T-cell (primary cell): Measurements from ENCODE around the gene CAMK2D. TPM values are rescaled to one million over a fixed set of nuclear protein-coding genes. Genes with fewer than 3 reads are reported as not detected.

ENCODE experiments used
- ATAC-seq, 4 experiments: fragments of 200-7000 bp in 3 of 4; fragments of 150-1000 bp in 1 of 4; cut with Tn5 transposase; replicated peaks in 1 of 4; 1 replicate in 3 of 4; 2 replicates in 1 of 4; pipeline ENCODE4 v1.10.0; 2021; ENCODE audit warnings: moderate library complexity in 3 of 4, mild to moderate bottlenecking in 2 of 4, moderate number of reproducible peaks in 1 of 4
- CTCF ChIA-PET, 2 donors: fragments of 300-600 bp; sonication (Branson Sonifier 250); formaldehyde crosslinking; loops; one replicate each; lab custom pipeline; 2022; ENCODE audit warnings: antibody characterized with exemption in 2 of 2; lab: Charles Lee
- POLR2A ChIA-PET, 2 donors: fragments of 300-600 bp; sonication (Branson Sonifier 250); formaldehyde crosslinking; loops; one replicate each; lab custom pipeline; 2022; ENCODE audit warnings: antibody characterized with exemption in 2 of 2; lab: Charles Lee
- DNase-seq, 35 experiments: peaks; one replicate each; pipeline versions ENCODE4 v3.0.0 to v3.0.0-alpha.2; 2013 to 2023
- H3K27ac ChIP-seq: one replicate; pipeline ENCODE4 v1.5.1; 2013; ENCODE audit warnings: low read length
- H3K27me3 ChIP-seq, 2 experiments: replicated peaks in 1 of 2; 1 replicate in 1 of 2; 2 replicates in 1 of 2; pipeline versions ENCODE4 v1.6.1 to v1.7.0; 2013; ENCODE audit warnings: low read length in 1 of 2, mixed read lengths in 1 of 2; ENCODE audit not compliant: control insufficient read depth in 2 of 2, insufficient read depth in 2 of 2; ENCODE audit errors: extremely low read depth in 1 of 2
- H3K36me3 ChIP-seq, 2 donors: 1 replicate in 1 of 2; 2 replicates in 1 of 2; pipeline versions ENCODE4 v1.6.1 to v1.7.0; 2013; ENCODE audit warnings: low read length in 1 of 2; ENCODE audit not compliant: control insufficient read depth in 2 of 2, insufficient read depth in 1 of 2; ENCODE audit errors: extremely low read depth in 1 of 2
- H3K4me1 ChIP-seq, 2 experiments: 1 replicate in 1 of 2; 2 replicates in 1 of 2; pipeline versions ENCODE4 v1.6.1 to v1.7.0; 2013; ENCODE audit warnings: low read length in 2 of 2, mixed read lengths in 1 of 2; ENCODE audit not compliant: insufficient read depth in 2 of 2, control insufficient read depth in 1 of 2; ENCODE audit errors: extremely low read depth in 1 of 2
- H3K4me3 ChIP-seq, 2 donors: 1 replicate in 1 of 2; 2 replicates in 1 of 2; pipeline versions ENCODE4 v1.5.1 to v1.7.0; 2013; ENCODE audit warnings: mild to moderate bottlenecking in 2 of 2, low read length in 1 of 2, moderate library complexity in 1 of 2; ENCODE audit not compliant: control insufficient read depth in 1 of 2; ENCODE audit errors: extremely low read depth in 1 of 2
- H3K9me3 ChIP-seq: 2 replicates; pipeline ENCODE4 v1.7.0; 2013
- H3K27ac Mint-ChIP-seq, 2 donors: one replicate each; pipeline ENCODE4 v1.8.0; 2020 to 2021; ENCODE audit warnings: mild to moderate bottlenecking in 2 of 2, mixed read lengths in 2 of 2
- H3K27me3 Mint-ChIP-seq, 2 donors: one replicate each; pipeline ENCODE4 v1.8.0; 2021 to 2022; ENCODE audit warnings: mixed read lengths in 2 of 2
- H3K36me3 Mint-ChIP-seq: one replicate; pipeline ENCODE4 v1.8.0; 2021; ENCODE audit warnings: mixed read lengths
- H3K4me1 Mint-ChIP-seq, 3 donors: one replicate each; pipeline ENCODE4 v1.8.0; 2020 to 2022; ENCODE audit warnings: mixed read lengths in 3 of 3, mild to moderate bottlenecking in 1 of 3
- H3K4me3 Mint-ChIP-seq, 3 donors: one replicate each; pipeline ENCODE4 v1.8.0; 2020 to 2022; ENCODE audit warnings: mild to moderate bottlenecking in 3 of 3, mixed read lengths in 3 of 3, moderate library complexity in 3 of 3
- H3K9me3 Mint-ChIP-seq, 3 donors: one replicate each; pipeline ENCODE4 v1.8.0; 2020 to 2022; ENCODE audit warnings: mixed read lengths in 3 of 3
- WGBS: methylation state at CpG from one replicate; pipeline ENCODE4 v1.1.5; 2013; ENCODE audit warnings: missing lambda C conversion rate; ENCODE audit not compliant: insufficient coverage; 5-methylcytosine and 5-hydroxymethylcytosine counted together
- total RNA-seq, 35 experiments: library from RNA in 6 of 35; stranded (reverse) in 6 of 35; fragments of 120-200 nt in 1 of 35; gene quantifications; one replicate each; pipeline versions ENCODE4 v1.2.1 to v1.2.4 and lab custom pipeline; 2013 to 2026

CAMK2D gene
- total RNA-seq, 5 donors from 2014 or later (not counting 1 experiment from before 2014, with no cell fraction given): 30.9 to 36.2 (median 35.4) TPM

DNA sequence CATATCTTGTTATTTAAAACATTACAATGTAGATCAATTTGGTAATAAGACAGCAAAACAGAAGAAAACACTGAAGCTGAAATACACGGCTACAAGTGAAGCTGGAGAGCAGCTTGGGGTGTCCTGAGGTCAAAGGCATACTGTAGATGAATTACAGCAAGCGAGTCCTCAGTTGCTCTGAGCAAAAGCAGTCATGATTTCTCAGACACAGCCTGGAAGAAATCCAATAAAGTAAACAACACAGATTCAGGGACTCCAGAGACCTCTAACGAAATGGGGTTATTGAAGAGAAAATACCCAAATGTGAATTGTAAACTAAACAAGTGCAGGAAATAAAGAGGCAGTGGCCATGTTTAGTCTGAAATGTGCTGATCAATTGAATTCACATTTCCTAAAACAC lies 324.4 kb downstream of the CAMK2D start:
- no peaks in the 10 kb centered on the region for H3K9me3 ChIP-seq
- Mint-ChIP-seq H3K36me3 (no peaks in the 10 kb centered on the region), H3K27me3 (peaks cover 5 to 7% of the 10 kb centered on the region in 2 donors), H3K4me3 (no peak overlapping the region), H3K27ac (no peak overlapping the region), H3K9me3 (no peaks in the 10 kb centered on the region), H3K4me1 (peaks cover 10 to 11% (median 11%) of the 10 kb centered on the region in 3 donors)
- no peak for ATAC-seq
- DNase-seq: no peak
- no peaks in the 10 kb centered on the region for H3K36me3 ChIP-seq
- no peaks in the 10 kb centered on the region for H3K27me3 ChIP-seq
- POLR2A ChIA-PET: no interaction called here
- CTCF ChIA-PET: interaction anchor here (0.5 to 0.7 kb wide), 2 partner anchors 345 to 482 kb away, joined by 3 read pairs; no protein-coding TSS in a partner anchor
- no CpG with 5 or more reads among the region's 3 CpGs for WGBS
- H3K4me3 ChIP-seq: no peak overlapping the region
- no peak overlapping the region for H3K27ac ChIP-seq
- no peaks in the 10 kb centered on the region for H3K4me1 ChIP-seq

- no peak for DNase-seq
- Mint-ChIP-seq H3K4me3 (no peak overlapping the region), H3K36me3 (no peaks in the 10 kb centered on the region), H3K9me3 (no peaks in the 10 kb centered on the region), H3K27ac (no peak overlapping the region), H3K4me1 (peaks cover 10 to 11% (median 11%) of the 10 kb centered on the region in 3 donors), H3K27me3 (peaks cover 4 to 9% of the 10 kb centered on the region in 2 donors)
- H3K4me1 ChIP-seq: no peaks in the 10 kb centered on the region
- no peaks in the 10 kb centered on the region for H3K9me3 ChIP-seq
- no peak overlapping the region for H3K27ac ChIP-seq
- POLR2A ChIA-PET: interaction anchor here in 1 of 2 donors (0.6 kb wide), 1 partner anchor 680 kb away, joined by 3 read pairs; no protein-coding TSS in a partner anchor
- 8% methylated on average over 2 of the region's 3 CpGs for WGBS
- H3K27me3 ChIP-seq: no peaks in the 10 kb centered on the region
- H3K36me3 ChIP-seq: no peaks in the 10 kb centered on the region
- CTCF ChIA-PET: no interaction called here
- no peak overlapping the region for H3K4me3 ChIP-seq
- ATAC-seq: no peak
These were observed 325.2 kb downstream of the CAMK2D start for GRCh38 chr4:113436360-113436759.

GRCh38 chr4:113435893-113436292 lies 325.6 kb downstream of the CAMK2D start:
- Histone ChIP-seq H3K9me3 (no peaks in the 10 kb centered on the region), H3K36me3 (no peaks in the 10 kb centered on the region), H3K4me1 (no peaks in the 10 kb centered on the region), H3K4me3 (no peak overlapping the region), H3K27me3 (peaks cover 0 to under 1% of the 10 kb centered on the region in 2 experiments), H3K27ac (no peak overlapping the region)
- ChIA-PET CTCF (no interaction called here), POLR2A (interaction anchor here in 1 of 2 donors (0.6 kb wide), 1 partner anchor 681 kb away, joined by 3 read pairs; no protein-coding TSS in a partner anchor)
- H3K27ac Mint-ChIP-seq: no peak overlapping the region
- ATAC-seq: no peak
- H3K9me3 Mint-ChIP-seq: no peaks in the 10 kb centered on the region
- no peak overlapping the region for H3K4me3 Mint-ChIP-seq
- peaks cover 4 to 9% of the 10 kb centered on the region in 2 donors for H3K27me3 Mint-ChIP-seq
- H3K4me1 Mint-ChIP-seq: peaks cover 10 to 11% (median 11%) of the 10 kb centered on the region in 3 donors
- no CpG with 5 or more reads among the region's 7 CpGs for WGBS
- peak in 1 of 35 experiments; percentile 2 for DNase-seq
- no peaks in the 10 kb centered on the region for H3K36me3 Mint-ChIP-seq

DNA sequence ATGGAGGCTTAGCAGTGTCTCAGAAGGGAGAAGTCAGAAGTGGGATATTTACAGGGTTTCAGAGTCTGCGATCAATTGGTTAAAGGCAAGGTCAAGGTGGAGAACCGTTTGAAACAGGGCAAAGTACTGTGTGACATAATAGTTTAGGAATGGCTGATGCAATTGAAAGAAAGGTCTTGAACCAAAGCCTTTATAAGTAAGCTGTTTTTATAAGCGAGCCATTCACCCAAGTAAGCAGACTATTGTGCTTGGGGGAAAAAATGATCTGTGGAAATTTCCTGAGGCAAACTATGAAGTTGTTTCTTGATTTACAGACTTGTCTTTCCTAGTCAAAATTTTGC lies 327.3 kb downstream of the CAMK2D start:
- 77% methylated on average over 2 of the region's 3 CpGs for WGBS
- H3K4me1 ChIP-seq: no peaks in the 10 kb centered on the region

DNA sequence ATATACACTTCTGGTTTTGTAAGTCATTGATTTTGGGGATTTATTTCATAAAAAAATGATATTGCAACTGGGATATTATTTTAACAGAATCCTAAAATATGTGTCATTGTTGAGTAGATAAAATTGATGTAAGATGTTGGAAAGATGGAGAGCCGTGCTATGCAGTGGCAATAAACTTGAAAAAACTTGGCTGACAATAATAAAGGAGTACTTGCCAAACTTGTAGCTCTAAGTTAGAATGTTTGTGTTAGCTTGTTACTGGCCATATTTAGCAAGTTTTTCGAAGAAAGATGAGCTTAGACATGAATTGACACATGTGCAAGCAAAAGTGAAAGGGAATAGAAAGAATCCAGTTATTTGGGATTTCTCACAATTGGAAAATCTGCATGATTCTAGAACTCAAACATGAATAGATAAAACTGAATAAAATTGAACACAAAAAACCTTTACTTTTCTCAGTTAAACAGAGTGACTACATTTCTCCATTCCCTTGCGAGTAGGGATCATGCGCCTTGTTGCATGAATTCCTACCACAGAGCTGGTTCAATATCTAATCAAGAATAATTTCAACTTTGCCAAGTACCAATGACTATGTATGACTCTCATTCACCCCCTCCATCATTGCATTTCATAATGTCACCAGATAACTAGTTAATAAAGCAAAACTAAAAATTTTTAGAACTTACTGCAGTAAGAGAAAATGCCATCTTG lies 327.8 kb downstream of the CAMK2D start:
- ChIA-PET CTCF (interaction anchor here in 1 of 2 donors (0.5 to 0.7 kb wide), 2 partner anchors 9 to 581 kb away, joined by 3 read pairs; no protein-coding TSS in a partner anchor), POLR2A (interaction anchor here in 1 of 2 donors (0.6 kb wide), 1 partner anchor 9 kb away, joined by 3 read pairs; no protein-coding TSS in a partner anchor)
- Mint-ChIP-seq H3K36me3 (no peaks in the 10 kb centered on the region), H3K4me3 (no peak overlapping the region), H3K27ac (no peak overlapping the region), H3K27me3 (peaks cover 9 to 16% of the 10 kb centered on the region in 2 donors), H3K4me1 (peaks cover 10 to 11% (median 11%) of the 10 kb centered on the region in 3 donors), H3K9me3 (no peaks in the 10 kb centered on the region)
- H3K27ac ChIP-seq: no peak overlapping the region
- DNase-seq (no peak), ATAC-seq (no peak)
- H3K4me1 ChIP-seq: no peaks in the 10 kb centered on the region
- H3K4me3 ChIP-seq: no peak overlapping the region
- no peaks in the 10 kb centered on the region for H3K36me3 ChIP-seq
- peaks cover 0 to 3% of the 10 kb centered on the region in 2 experiments for H3K27me3 ChIP-seq
- no peaks in the 10 kb centered on the region for H3K9me3 ChIP-seq
- WGBS: 94% methylated on average over 3 of the region's 4 CpGs

More for the DNA sequence above, 327.3 kb downstream of the CAMK2D start:
- ChIA-PET POLR2A (no interaction called here), CTCF (interaction anchor here in 1 of 2 donors (0.5 kb wide), 1 partner anchor 8 kb away, joined by 3 read pairs; no protein-coding TSS in a partner anchor)
- Histone ChIP-seq H3K27me3 (peaks cover 0 to 3% of the 10 kb centered on the region in 2 experiments), H3K4me3 (no peak overlapping the region), H3K27ac (no peak overlapping the region), H3K9me3 (no peaks in the 10 kb centered on the region), H3K36me3 (no peaks in the 10 kb centered on the region)
- Mint-ChIP-seq H3K4me3 (no peak overlapping the region), H3K27ac (no peak overlapping the region), H3K27me3 (peaks cover 6 to 15% of the 10 kb centered on the region in 2 donors), H3K36me3 (no peaks in the 10 kb centered on the region), H3K4me1 (peaks cover 10 to 11% (median 11%) of the 10 kb centered on the region in 3 donors), H3K9me3 (no peaks in the 10 kb centered on the region)
- no peak for ATAC-seq
- DNase-seq: no peak

GRCh38 chr4:113433116-113433515 lies 328.4 kb downstream of the CAMK2D start:
- DNase-seq (no peak), ATAC-seq (no peak)
- POLR2A ChIA-PET: interaction anchor here in 1 of 2 donors (0.6 kb wide), 1 partner anchor 9 kb away, joined by 3 read pairs; no protein-coding TSS in a partner anchor
- peaks cover 0 to 3% of the 10 kb centered on the region in 2 experiments for H3K27me3 ChIP-seq
- Mint-ChIP-seq H3K9me3 (no peaks in the 10 kb centered on the region), H3K27ac (no peak overlapping the region), H3K36me3 (no peaks in the 10 kb centered on the region), H3K4me3 (no peak overlapping the region), H3K4me1 (peaks cover 10 to 11% (median 11%) of the 10 kb centered on the region in 3 donors), H3K27me3 (peaks cover 9 to 16% of the 10 kb centered on the region in 2 donors)
- H3K4me3 ChIP-seq: no peak overlapping the region
- no peak overlapping the region for H3K27ac ChIP-seq
- H3K9me3 ChIP-seq: no peaks in the 10 kb centered on the region
- no peaks in the 10 kb centered on the region for H3K36me3 ChIP-seq
- H3K4me1 ChIP-seq: no peaks in the 10 kb centered on the region
- CTCF ChIA-PET: no interaction called here
- no CpG with 5 or more reads among the region's 1 CpG for WGBS
